ENCODE results near the gene TSPAN3.

The TSPAN3 gene

DNA sequence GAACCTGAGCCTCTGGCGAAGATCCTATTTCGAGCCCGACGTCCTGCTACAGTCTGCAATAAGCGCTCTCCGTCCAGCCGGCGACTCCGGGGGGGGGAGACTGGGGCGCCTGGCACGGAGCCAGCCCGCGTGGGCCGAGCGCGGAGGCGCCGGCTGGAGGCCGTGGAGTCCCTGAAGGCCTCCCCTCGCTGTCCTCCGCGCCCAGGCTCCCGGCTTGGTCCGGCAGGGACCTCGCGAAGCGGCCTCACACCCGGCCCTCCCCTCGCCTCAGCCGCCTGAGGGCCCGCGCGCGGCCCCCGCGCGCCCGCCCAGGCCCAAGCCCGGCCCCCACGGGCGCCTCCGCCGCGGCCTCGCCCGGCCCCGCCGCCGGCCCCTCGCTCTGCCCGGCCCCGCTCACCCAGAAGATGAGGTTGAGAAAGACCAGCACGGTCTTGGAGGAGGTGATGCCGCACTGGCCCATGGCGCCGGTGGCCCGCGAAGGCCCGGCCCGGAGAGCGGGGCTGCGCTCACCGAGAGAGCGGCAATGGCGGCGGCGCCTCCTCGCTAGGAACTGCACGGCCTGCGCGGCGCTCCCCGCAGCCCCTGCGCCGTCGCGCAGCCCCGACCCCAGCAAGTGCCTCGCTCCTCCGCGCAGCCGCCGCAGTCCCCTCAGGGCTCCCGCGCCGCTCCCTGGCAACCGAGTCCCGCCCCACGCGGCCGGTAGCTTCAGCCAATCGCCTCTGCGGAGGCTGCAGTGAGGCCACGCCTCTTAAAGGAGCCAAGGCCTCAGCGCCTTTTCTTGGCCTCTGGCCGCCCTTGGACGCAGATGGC lies at the start of gene TSPAN3:
TSPAN3 (minus strand) TSS at position 615 of the 810 bp plus-strand sequence; CDS start at position 460, 155 bp downstream.
- peak; percentile 89 for DNase-seq (ENCODE audit: low read depth)

DNA sequence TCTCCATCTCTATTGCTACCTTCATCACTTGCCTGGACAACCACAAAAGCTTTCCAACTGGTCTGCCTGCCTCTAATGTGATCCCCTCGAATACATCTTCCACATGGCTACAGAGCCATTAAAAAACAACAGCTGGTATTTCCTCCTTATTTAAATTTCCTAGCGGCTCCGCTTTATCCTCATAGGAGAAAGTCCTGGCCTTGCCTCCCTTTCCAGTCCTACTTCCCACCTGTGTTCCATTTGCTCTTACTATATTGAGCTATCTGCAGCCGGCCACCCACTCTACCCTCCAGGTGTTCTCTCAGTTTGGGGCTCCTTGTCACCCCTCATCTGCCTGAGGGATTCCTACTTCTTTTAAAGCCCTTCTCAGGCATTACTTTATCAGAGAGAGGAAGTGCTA lies 49.7 kb upstream of the TSPAN3 start:
- no peak for DNase-seq (ENCODE audit: low read depth)

DNA sequence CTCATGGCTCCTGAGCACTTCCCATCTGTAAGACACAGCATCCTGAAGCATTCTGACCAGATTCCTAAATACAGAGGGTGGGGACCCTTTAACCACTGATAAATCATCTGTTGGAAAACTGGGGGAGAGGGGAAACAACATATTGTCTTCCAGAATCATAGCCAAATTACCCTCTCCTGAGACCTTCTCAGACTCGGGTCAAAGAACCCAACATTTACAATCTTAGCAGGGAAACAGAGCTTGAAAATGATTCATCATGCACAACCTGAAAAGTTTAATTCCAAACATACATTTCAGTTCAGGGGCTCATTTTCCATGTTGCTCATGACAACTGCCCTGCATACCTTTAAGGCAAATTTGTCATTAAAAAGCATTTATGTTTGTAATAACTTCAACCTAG lies 48.5 kb upstream of the TSPAN3 start:
- no peak for DNase-seq (ENCODE audit: low read depth)

DNA sequence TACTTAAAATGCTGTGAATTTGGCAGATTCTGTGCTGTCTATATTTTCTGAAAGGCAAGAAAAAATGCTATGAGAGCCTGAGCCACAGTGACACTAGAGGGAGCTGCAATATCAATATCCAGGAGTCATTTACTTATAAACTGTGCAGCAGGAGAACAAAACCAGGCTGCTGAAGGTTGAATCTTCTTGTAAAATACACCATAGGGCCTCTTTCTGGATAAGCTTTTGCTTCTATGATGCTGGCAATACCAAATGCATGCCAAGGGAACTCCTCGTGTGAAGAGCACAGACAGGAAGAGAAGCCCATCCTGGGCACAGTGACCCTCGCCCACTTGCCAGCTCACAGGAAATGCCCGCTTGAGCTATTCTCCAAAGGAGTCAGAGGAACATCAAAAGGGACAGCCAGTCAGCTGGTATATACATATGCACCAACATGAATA lies 48.0 kb upstream of the TSPAN3 start:
- peak; percentile 13 for DNase-seq (ENCODE audit: low read depth)

DNA sequence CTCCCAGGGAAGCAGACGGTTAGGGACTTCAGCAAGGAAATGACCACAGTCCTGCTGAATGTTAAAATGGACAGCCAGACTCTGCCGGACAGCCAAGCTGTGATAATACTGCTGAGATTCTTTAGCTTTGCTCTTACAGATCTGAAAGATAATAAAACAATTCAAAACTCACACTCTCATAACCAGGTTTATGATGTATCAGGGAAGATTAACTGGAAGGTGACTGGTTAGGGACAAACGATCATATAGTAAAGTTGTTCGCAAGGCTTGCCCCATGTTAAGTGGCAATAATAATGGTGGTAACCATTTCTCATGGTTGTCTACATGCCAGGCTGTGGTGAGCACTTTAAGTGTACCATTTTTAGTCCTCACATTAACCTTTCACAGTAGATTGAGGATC lies 44.3 kb upstream of the TSPAN3 start:
- DNase-seq (ENCODE audit: low read depth), result no peak

DNA sequence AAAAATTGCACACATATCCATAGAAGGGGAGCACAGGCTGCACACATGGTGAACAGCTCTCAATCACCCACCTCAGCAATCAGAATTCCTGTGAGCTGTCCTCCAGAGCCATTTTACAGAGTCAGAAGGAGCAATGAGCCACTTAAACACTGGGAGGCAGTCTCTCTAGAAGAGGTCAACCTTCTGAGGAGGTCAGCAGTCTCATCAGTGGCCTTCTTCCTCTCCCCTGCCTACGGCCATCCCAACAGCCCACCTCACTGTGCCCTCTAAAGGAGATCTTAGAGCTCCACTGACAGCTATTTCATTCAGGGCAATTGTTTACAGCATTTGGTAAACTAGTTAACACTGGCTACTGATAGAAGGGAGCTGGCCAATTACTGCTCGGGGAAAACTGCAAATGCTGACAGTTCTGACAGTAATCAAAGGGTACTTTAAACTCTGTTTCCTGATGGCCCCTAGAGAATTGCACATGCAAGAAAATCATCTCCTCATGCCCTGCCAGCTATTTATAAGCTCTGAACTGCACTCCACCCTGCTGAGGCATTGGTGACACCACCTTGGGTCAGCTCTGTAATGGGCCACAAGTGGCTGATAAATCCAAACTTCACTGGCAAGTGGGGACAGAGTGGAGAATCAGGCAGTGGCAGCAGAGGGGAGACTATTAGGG lies 42.1 kb upstream of the TSPAN3 start:
- no peak for DNase-seq (ENCODE audit: low read depth)

DNA sequence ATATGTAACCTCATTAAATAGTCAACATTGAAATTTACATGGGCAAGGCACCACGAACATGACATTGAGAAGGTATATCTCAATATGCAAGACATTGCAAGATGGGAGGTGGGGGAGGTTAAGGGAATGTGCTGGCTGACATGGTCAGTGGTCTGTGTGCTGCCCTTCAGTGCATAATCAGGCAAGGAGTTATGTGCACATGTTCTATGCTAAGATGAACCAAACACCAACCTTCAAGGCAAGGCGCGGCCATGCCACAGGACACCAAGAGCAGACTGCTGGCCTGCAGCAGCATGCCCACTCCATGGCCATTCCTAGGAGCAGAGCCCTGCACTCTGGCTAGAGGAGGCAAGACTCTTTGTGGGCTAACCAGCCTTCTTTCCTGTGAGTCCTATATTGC lies 40.9 kb upstream of the TSPAN3 start:
- DNase-seq (ENCODE audit: low read depth), result no peak

DNA sequence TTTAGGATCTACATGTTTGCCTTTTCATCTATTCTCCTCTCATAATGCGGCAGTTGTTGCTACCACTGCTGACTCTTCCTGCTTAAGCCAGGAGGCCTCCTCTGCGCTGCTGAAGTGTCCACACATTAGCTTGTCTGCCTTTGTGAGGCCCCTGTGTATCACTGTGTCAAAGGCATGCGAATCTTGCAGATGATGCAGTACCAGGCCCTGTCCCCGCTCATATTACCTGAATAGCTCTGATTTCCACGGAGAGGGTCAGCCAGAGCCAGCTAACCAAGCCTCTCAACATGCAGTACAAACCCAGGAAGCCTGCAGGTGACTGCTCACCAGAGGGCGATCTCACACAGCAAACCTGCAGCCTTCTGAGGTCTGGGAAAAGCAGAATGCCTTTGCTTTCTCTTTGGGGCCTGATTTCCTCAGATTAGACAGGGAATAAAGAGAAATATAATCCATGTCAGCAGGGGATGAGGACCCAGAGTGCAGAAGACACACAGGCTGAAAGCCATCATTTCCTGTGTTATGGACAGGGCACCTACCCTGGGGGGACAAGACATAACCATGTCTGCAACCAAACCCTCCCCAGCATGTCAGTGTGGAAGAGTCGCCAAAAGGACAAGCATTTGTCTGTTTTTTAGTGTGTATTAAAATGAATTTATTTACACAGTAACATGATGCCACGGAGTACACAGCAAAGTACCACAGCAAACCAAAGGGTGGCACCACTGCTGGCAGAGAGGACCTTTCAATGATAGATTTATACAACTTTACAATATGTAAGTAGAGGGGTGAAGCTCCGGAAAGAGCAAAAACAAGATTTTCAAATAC lies 36.8 kb upstream of the TSPAN3 start:
- no peak for DNase-seq (ENCODE audit: low read depth)

DNA sequence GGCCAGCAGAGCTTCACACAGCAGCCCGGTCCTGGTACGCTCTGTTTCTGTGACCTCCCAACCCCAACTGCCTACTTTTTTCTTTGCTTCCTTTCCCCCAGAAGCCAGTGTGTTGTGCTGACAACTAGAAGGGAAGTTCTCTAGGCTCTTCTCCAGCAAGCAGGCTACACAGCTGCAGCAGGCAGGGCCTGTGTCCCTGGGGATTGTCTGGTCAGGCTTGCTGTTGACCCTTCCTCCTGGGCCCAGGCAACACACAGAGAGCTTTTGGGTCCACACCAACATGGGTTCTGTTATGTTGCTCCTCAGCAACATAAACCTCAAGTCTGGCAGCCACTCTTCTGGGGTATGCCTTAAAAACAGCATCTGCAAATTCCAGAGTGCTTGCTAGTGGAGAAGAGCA lies 36.2 kb upstream of the TSPAN3 start:
- no peak for DNase-seq (ENCODE audit: low read depth)

DNA sequence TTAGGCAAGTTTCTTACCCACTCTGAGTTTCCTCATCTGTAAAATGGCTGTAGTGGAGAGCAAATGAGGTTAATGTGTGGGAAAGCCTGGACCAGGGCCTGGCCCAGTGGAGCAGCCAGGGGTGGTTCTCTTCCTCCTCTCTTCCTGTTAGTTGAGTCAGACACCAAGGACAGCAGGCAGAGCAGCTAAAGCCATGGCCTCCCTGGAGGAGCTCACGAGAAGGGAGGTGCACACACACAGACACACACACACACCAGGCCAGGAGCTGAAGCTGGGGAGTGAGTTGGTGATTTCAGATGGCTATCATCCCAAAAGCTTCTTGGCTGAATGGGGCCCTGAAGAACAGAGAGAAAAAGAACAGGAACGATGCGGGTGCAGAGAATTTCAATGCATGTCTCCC lies 33.2 kb upstream of the TSPAN3 start:
- DNase-seq (ENCODE audit: low read depth), result no peak

DNA sequence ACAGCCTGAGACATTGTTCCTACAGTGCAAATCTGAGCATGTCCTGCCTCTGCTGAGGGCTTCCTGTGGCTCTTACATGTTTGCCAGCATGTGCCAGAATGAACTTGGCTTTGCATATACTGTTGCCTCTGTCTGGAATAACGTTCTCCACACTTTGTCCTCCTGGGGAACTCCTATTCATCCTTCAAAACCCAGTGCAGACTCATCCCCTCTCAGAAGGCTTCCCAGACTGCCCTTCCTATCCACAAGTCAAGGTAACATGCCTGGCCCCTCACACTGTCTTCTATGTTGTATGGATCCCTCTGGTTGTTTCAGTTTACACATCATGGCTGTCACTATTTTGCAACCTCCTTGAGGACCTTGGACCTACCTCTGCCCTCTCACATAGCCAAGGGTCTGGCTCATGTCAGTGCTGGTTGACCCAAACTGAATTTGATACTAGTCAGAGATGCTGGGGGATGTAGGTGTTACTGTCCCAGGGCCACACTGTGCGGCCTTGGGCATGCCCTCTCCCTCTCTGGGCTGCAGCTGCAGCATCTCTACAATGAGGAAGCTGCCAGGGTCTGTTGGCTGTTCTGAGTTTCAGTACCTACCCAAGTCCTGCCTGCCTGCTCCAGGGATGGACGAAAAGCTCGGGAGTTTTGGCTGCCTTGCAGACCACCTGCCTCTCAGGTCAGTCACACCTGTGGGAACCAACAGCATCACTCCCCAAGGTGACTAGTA lies 29.0 kb upstream of the TSPAN3 start:
- DNase-seq (ENCODE audit: low read depth), result no peak

DNA sequence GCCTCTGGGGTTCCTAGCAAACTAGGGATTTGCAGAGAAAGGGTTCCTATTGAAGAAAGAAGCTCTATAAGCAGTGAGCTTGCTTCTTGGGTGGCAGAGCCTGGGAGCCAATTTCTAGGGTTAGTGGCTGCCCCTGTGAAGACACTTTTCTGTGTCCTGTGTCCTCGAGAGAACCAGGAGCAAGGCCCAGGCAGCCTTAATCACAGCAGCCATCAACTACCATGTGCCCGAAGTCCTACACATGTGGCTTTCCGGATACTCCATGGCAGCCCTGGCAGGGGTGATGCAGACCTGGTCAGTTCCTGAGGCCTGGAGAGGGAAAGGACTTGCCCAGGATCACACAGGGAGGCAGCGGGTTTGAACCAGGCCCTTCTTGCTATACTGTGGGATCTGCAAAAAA lies 27.7 kb upstream of the TSPAN3 start:
- no peak for DNase-seq (ENCODE audit: low read depth)

DNA sequence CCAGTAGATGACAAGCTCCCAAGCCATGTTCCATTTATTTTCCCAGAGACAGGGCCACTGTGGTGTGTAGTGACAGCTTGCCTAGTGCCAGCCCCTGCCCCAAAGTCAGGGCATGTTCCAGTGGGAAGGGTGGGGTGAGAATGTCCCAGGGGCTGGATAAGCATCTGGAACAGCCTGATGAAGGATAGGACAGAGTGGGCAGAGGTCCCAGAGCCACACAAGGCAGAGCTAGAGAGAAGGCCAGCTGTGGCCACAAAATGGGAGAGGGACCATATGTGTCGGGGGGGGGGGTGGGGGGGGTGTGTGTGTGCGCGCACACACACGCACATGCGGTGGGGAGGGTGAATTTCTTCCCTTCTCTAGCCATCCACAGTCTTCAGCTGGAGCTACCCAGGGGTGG lies 27.0 kb upstream of the TSPAN3 start:
- DNase-seq (ENCODE audit: low read depth), result no peak

DNA sequence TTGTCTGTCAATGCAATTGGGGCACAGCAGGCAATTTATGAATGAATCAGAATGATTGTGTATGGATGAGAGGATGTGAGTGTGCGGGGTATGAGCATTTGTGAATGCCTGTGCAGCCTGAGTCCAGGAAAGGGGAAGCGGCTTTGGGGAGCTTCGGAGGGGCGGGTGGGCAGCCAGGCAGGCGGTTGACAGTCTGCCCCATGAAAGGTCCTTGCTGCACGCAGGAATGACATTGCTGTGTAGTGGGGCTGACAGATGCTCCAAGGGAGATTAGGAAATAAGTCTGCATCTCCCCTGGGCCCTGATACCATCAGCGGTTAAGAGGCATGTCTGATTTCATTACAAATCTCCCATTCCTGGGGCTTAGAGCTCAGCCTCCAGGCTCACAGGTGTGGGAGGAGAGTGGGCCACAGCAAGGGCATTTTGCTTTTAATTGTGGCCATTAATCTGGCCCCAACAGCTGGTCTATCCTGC lies 26.4 kb upstream of the TSPAN3 start:
- DNase-seq (ENCODE audit: low read depth), result no peak

DNA sequence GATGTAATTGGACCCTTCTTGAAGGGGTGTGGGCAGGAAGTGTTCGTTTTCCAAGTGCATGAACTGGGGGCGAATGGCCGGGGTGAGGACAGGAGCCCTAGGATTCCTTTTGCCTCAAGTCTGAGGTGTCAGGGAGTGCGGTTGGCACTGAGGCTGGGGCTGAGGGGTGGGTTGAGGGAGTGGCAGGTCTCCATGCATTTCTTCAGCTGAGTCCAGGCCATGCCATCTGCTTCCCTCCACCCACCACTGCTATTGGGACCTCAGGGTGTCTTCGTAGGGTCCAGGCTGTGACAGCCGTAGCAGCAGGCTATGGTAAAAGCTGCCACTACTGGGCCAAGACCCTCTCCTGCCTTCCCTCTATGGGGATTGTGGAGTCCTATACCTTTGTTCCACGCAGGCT lies 25.6 kb upstream of the TSPAN3 start:
- no peak for DNase-seq (ENCODE audit: low read depth)

DNA sequence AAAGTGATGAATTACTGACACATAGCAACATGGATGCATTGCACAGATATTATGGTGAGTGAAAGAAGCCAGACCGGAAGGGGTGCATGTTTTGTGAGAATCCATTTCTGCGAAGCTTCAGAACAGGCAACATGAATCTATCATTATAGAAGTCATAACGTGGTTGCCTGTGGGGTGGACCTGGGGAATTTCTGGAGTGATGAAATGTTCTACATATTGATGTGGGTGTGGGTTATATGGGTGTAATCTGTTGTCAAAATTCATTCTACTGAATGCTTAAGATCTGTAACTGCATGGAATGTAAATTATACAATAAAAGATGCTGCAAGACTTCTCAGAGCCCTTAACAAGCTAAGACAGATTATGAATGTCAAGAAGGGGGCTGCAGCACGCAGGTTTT lies 25.2 kb upstream of the TSPAN3 start:
- no peak for DNase-seq (ENCODE audit: low read depth)

DNA sequence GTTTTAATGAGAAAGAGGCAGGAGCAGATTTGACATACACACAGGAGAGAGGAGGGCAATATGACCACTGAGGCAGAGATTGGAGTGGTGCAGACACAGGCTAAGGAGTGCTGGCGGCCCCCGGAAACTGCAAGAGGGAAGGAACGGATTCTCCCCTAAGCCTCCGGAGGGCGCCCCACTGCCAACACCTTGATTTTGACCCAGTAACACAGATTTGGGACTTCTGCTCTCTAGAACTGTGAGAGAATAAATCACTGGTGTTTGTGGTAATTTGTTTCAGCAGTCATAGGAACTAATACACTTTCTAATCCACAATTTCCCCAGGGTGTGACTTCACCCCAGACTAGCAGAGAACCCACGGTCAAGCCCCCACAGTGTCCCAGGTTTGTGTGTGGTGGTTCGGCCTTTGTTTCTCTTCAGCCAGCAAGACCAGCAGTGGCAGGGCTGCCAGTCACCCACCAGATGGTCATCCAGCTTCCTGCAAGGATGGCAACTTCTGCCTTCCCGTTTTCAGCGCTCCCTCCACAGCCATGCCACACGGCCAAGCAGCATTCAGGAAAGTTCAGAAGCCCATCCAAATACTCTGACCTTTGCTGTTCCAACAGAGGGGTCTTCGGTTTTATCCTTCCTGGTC lies 23.6 kb upstream of the TSPAN3 start:
- DNase-seq (ENCODE audit: low read depth), result no peak

DNA sequence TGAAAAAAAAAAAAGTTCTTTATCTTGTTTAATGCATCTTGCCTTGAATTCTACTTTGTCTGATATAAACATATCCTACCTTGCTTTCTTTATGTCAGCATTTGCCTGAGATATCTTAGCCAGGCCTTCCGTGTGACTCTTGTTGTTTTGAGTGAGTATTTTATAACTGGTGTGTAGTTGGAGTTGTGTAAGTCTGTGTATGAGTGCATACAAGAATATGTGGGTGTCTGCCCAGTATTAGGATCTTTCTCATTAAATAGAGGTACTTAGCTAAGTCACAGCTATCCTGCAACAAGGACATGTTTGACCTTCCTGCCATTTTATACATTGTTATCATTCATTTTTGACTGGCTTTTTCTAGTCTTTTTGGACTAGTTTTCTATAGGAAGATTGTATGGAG lies 22.5 kb upstream of the TSPAN3 start:
- no peak for DNase-seq (ENCODE audit: low read depth)

DNA sequence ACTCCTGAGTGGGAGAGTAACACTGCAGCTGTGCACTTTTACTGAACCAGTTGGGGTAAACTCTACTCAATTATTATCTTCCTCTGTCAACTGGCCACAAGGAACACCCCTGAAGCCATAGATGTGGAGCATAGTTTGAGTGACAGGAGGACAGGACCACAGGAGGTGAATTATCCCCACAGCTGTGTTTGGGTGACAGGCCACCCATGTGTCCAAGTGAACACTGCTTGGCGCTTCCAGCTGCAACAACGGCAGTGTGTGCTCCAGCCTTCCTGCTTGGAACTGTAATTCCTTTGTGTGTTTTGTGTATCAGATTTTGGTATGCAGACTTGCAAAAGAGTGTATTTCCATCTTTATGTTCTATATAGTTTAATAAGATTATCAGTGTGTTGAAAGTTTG lies 20.2 kb upstream of the TSPAN3 start:
- DNase-seq (ENCODE audit: low read depth), result no peak

DNA sequence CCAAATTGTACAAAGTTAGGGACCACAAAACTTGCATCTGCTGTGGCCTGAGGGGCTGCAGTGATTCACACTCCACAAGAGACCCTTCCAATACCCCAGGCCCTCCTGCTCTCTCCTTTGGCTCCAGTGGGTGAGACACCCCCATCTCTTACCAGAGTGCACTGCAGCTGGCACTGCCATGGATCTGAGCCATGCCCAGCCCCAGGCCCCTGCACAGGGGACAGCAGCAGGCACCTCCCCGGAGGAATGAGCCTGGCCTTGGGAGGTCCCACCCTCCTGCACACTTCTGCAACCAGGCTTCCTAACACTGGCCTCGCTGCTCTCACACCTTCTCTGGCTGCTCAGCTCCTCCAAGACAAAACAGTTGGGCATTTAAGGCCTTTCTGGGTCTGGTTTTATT lies 16.3 kb upstream of the TSPAN3 start:
- DNase-seq (ENCODE audit: low read depth), result no peak

DNA sequence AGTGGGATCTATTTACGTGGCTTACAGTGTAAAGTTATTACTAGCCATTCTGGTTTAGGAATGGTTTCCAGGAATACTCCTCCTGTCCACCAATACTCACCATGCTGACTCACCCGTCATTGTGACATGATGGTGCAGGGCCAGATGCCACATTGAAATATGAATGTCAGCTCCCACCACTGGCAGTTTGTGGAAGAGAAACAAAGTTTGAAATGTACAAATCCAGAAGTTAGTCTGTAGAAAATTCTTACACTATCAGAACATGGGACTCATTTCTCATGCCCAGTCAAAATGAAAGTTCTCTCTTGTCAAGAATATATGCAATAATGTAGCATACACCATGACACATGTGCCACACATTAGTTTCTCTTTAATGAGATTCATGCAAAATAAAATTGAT lies 14.4 kb upstream of the TSPAN3 start:
- no peak for DNase-seq (ENCODE audit: low read depth)

DNA sequence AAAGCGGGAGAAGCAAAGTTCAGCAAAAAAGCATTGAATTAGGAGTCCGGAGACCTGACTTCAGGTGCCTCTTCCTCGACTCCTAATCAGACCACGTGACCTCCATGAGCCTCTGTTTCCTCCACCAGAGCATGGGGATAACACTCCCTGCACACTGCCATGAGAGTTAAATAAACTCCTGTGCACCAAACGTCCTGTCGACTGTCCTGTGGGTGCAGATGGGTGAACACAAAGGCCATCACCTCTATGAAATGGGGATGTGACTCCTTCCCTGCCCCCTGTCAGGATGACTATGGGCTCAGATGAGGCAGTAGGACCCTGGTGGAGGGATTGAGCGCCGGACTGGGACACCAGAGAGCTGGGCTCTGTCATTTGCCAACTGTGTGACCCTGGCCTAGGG lies 13.5 kb upstream of the TSPAN3 start:
- no peak for DNase-seq (ENCODE audit: low read depth)
